GM18502 (cell line): ENCODE results near the gene FAM193A.
"Not testable (repeated sequence)": the region's sequence is repeated elsewhere in the genome, so short reads cannot be mapped to it uniquely, and the experiment has no call there.

Experiments used
- ATAC-seq: cut with Tn5 transposase; IDR thresholded peaks from one replicate; pipeline ENCODE4 v1.9.1; 2021; ENCODE audit warnings: mild to moderate bottlenecking; ENCODE audit not compliant: unreplicated experiment, poor library complexity

The FAM193A gene

GRCh38 chr4:2536193-2537010 is at the start of gene FAM193A:
TSS of gene FAM193A (plus strand) at chr4:2536647. CDS start at chr4:2536916, 269 bp downstream.
- peak; percentile 82 for ATAC-seq

- ATAC-seq: no peak
These were observed 49.5 kb upstream of the FAM193A start for GRCh38 chr4:2486981-2487380.

GRCh38 chr4:2487632-2488031 is 48.8 kb upstream of the FAM193A start:
- peak; percentile 60 for ATAC-seq

GRCh38 chr4:2489081-2489805 is 47.2 kb upstream of the FAM193A start:
- ATAC-seq: no peak

GRCh38 chr4:2489841-2490552 is 46.5 kb upstream of the FAM193A start:
- no peak for ATAC-seq

GRCh38 chr4:2492970-2493369 is 43.5 kb upstream of the FAM193A start:
- ATAC-seq: no peak

- no peak for ATAC-seq
These were observed 41.5 kb upstream of the FAM193A start for GRCh38 chr4:2494992-2495391.

GRCh38 chr4:2497324-2497723 is 39.1 kb upstream of the FAM193A start:
- no peak for ATAC-seq

- ATAC-seq: peak; percentile 96
These were observed 38.5 kb upstream of the FAM193A start for GRCh38 chr4:2497931-2498330.

GRCh38 chr4:2500547-2500946 is 35.9 kb upstream of the FAM193A start:
- ATAC-seq: no peak

- no peak for ATAC-seq
These were observed 35.3 kb upstream of the FAM193A start for GRCh38 chr4:2501034-2501594.

- ATAC-seq: no peak
These were observed 32.6 kb upstream of the FAM193A start for GRCh38 chr4:2503809-2504208.

- ATAC-seq: no peak
These were observed 29.2 kb upstream of the FAM193A start for GRCh38 chr4:2507259-2507658.

- ATAC-seq: no peak
These were observed 28.6 kb upstream of the FAM193A start for GRCh38 chr4:2507855-2508254.

- no peak for ATAC-seq
These were observed 25.8 kb upstream of the FAM193A start for GRCh38 chr4:2510351-2511259.

- no peak for ATAC-seq
These were observed 24.8 kb upstream of the FAM193A start for GRCh38 chr4:2511645-2512131.

GRCh38 chr4:2512396-2513135 is 23.9 kb upstream of the FAM193A start:
- ATAC-seq: no peak

GRCh38 chr4:2514193-2514592 is 22.3 kb upstream of the FAM193A start:
- not testable (repeated sequence) for ATAC-seq

GRCh38 chr4:2514944-2515343 is 21.5 kb upstream of the FAM193A start:
- not testable (repeated sequence) for ATAC-seq
